HUES64 (cell line): ENCODE results near the gene PRKAR2B.

Experiments
- H3K27ac ChIP-seq: 2 replicates; pipeline ENCODE4 v1.7.0; 2013; ENCODE audit warnings: low read depth, low read length, inconsistent platforms
- H3K27me3 ChIP-seq: 2 replicates; pipeline ENCODE4 v1.6.1; 2013; ENCODE audit warnings: mild to moderate bottlenecking, low read length; ENCODE audit not compliant: insufficient read depth
- H3K36me3 ChIP-seq: 2 replicates; pipeline ENCODE4 v1.6.1; 2013; ENCODE audit warnings: mild to moderate bottlenecking, low read length; ENCODE audit not compliant: insufficient read depth
- H3K4me1 ChIP-seq: 2 replicates; pipeline ENCODE4 v1.6.1; 2013; ENCODE audit warnings: mild to moderate bottlenecking, low read length, moderate library complexity; ENCODE audit not compliant: insufficient read depth
- H3K4me3 ChIP-seq: 2 replicates; pipeline ENCODE4 v1.5.1; 2013; ENCODE audit warnings: mild to moderate bottlenecking, low read length, moderate library complexity
- H3K9ac ChIP-seq: 2 replicates; pipeline ENCODE4 v1.6.1; 2013; ENCODE audit warnings: mild to moderate bottlenecking, low read depth, low read length
- H3K9me3 ChIP-seq: 2 replicates; pipeline ENCODE4 v1.6.1; 2013; ENCODE audit warnings: low read depth, low read length; ENCODE audit not compliant: insufficient read depth
- WGBS: fragments of 150-250, 120-280 bp; methylation state at CpG from one replicate; pipeline ENCODE4 v1.1.7; 2013; ENCODE audit warnings: missing lambda C conversion rate; 5-methylcytosine and 5-hydroxymethylcytosine counted together

Gene PRKAR2B

DNA sequence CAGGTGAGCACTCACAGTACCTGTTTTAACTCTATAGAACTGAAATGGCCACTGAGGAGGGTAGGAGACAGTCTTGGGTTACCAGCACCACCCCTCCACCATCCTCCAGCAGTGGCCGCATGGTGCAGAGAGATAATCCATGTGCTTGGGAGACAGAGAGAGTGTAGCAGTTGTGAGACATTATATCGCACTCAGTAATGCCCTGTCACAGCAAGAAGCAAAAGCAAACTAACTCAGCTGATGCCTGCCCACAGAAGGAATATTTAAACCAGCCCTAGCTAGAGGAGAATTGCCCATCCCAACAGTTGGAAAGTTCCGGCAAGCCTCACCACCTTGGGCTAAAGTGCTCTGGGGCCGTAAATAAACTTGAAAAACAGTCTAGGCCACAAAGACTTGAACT lies 65.5 kb downstream of the PRKAR2B start:
- no peak overlapping the region for H3K27ac ChIP-seq
- H3K4me3 ChIP-seq = no peak overlapping the region
- H3K36me3 ChIP-seq = no peaks in the 10 kb centered on the region
- WGBS = 98% methylated on average over 4 of the region's 4 CpGs
- no peaks in the 10 kb centered on the region for H3K9me3 ChIP-seq
- no peaks in the 10 kb centered on the region for H3K4me1 ChIP-seq
- H3K9ac ChIP-seq = no peak overlapping the region
- H3K27me3 ChIP-seq = no peaks in the 10 kb centered on the region

- Histone ChIP-seq H3K4me1 (no peaks in the 10 kb centered on the region), H3K27ac (no peak overlapping the region), H3K4me3 (no peak overlapping the region), H3K36me3 (no peaks in the 10 kb centered on the region), H3K9me3 (no peaks in the 10 kb centered on the region), H3K9ac (no peak overlapping the region), H3K27me3 (no peaks in the 10 kb centered on the region)
- WGBS = 92% methylated on average over 1 of the region's 1 CpG
These were observed 66.7 kb downstream of the PRKAR2B start for GRCh38 chr7:107111196-107111595.

- Histone ChIP-seq H3K27ac (no peak overlapping the region), H3K36me3 (no peaks in the 10 kb centered on the region), H3K27me3 (no peaks in the 10 kb centered on the region), H3K4me1 (peaks cover 12% of the 10 kb centered on the region; the same call in 1 of the 2 replicates), H3K4me3 (no peak overlapping the region), H3K9me3 (no peaks in the 10 kb centered on the region), H3K9ac (no peak overlapping the region)
- 95% methylated on average over 4 of the region's 5 CpGs for WGBS
These were observed 69.4 kb downstream of the PRKAR2B start for GRCh38 chr7:107113866-107114265.

DNA sequence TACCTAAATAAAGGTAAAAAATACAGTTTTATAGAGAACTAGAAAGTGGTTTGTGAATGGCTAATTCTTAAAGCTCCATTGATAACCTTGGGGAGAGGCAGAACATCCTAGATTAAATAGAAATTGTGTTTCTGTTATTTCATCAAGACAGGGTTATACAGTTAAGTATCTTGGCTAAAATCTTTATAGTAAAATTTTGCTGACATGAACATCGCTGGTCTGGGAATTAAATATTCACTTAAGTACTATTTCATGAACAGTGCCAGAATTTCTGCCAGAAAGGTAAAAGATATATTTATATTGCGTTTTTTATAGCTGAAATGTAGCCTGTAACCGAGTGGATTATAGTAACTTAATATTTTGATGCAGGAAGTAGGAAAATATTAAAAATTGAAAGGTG lies 70.6 kb downstream of the PRKAR2B start:
- H3K27me3 ChIP-seq = no peaks in the 10 kb centered on the region
- H3K4me1 ChIP-seq = peaks cover 12% of the 10 kb centered on the region; the same call in 1 of the 2 replicates
- no peak overlapping the region for H3K4me3 ChIP-seq
- no peaks in the 10 kb centered on the region for H3K36me3 ChIP-seq
- no peaks in the 10 kb centered on the region for H3K9me3 ChIP-seq
- WGBS = 89% methylated on average over 3 of the region's 3 CpGs
- H3K9ac ChIP-seq = no peak overlapping the region
- H3K27ac ChIP-seq = no peak overlapping the region

DNA sequence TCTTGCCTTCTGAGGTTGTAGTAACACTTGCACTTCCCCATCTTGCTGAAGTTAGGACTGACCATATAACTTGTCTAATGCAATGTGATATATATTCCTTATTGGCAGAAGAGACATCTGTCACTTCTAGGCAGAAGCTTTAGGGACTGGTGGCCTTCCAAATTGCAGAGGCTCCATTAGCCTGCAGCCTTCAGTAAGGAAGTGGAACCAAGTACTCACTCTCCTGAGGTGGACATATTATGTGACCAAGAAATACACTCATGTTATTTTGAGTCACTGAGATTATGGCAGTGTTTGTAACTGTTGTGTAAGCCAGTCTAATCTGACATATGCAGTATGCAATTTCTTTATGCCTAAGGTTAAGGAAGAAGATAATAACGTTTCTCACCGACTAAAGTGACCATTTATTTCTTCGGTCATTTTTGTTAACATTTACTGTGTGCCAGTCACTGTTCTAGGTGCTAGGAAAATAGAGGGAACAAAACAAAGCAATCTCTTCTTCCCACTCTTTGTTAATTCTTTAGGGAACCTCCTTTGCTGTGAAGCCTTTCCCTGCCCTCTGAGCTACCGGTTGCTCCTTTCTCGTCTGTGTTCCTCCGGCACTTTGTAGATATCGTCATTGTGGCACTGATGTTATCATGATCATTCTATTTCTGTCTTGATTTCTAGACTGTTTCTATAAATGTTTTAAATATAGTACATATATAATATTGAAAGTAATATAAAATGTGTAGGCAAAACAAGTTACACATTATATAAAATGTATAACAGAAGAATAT lies 71.4 kb downstream of the PRKAR2B start:
- H3K9me3 ChIP-seq = no peaks in the 10 kb centered on the region
- H3K4me3 ChIP-seq = no peak overlapping the region
- H3K27ac ChIP-seq = no peak overlapping the region
- peaks cover 12% of the 10 kb centered on the region; the same call in 1 of the 2 replicates for H3K4me1 ChIP-seq
- no peak overlapping the region for H3K9ac ChIP-seq
- H3K36me3 ChIP-seq = no peaks in the 10 kb centered on the region
- H3K27me3 ChIP-seq = no peaks in the 10 kb centered on the region
- 97% methylated on average over 7 of the region's 7 CpGs for WGBS

DNA sequence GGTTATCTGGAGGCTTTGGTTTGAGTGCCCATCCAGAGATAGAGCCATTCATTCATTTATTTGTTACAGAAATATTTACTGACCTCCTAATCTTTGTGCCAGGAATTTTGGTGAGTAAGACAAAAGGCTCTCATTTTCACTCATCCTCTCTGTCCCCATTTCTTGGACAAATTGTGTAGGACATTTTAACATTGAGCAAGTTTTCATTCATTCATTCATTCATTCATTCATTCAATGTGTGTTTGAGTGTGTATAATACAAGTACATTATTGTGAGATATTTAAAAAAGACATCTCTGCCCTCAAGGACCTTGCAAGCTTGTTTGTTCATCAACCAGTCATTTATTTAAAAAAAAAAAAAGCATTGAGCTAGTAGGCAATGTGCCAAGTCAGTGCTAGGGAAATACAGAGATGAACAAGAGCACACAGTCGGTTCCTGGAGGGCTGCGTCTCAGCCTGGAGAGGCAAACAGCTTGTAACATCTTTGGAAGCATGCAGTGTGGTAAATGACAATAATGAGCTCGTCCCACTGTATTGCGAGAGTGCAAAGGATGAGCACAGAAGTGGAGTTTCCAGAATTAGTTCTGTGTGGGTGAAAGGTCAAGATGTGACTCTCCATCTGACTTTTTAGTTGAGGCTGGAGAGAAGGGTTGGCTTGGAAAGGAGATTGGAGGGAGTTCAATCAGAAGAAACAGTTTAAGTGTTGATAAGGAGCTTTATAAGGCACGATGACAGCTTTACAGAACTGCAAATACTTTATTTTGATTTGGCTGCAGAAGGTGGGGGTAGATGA lies 73.8 kb downstream of the PRKAR2B start:
- H3K9me3 ChIP-seq = no peaks in the 10 kb centered on the region
- no peak overlapping the region for H3K9ac ChIP-seq
- WGBS = 90% methylated on average over 5 of the region's 5 CpGs

GRCh38 chr7:107119376-107120105 lies 75.0 kb downstream of the PRKAR2B start:
- Histone ChIP-seq H3K9me3 (no peaks in the 10 kb centered on the region), H3K9ac (no peak overlapping the region), H3K27me3 (no peaks in the 10 kb centered on the region), H3K4me1 (peaks cover 12% of the 10 kb centered on the region; the same call in 1 of the 2 replicates), H3K36me3 (no peaks in the 10 kb centered on the region), H3K4me3 (no peak overlapping the region), H3K27ac (no peak overlapping the region)
- 92% methylated on average over 6 of the region's 6 CpGs for WGBS

More for the DNA sequence above, 73.8 kb downstream of the PRKAR2B start:
- no peak overlapping the region for H3K4me3 ChIP-seq
- no peaks in the 10 kb centered on the region for H3K36me3 ChIP-seq
- H3K27me3 ChIP-seq = no peaks in the 10 kb centered on the region
- peaks cover 12% of the 10 kb centered on the region; the same call in 1 of the 2 replicates for H3K4me1 ChIP-seq
- H3K27ac ChIP-seq = no peak overlapping the region

DNA sequence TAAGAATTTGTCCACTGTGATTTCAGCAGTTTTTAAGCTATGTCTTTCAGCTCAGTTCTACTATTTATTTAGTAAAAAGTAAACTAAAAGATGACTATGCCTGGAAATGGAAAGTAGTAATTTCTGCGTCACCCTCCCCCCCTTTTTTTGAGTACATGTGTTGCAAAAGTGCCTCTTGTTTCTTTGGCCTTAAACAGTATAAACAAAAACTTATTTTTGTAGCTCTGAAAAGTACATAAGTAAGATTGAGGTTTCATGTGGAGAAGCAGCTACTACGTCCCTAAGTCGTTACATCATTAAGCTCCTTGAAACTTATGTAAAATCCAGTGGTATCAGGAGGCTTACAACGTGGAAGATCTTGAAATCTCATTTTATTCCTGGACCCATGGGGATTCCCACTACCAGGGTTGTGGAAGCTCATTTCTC lies 78.0 kb downstream of the PRKAR2B start:
- H3K36me3 ChIP-seq = no peaks in the 10 kb centered on the region
- H3K27me3 ChIP-seq = no peaks in the 10 kb centered on the region
- H3K9me3 ChIP-seq = no peaks in the 10 kb centered on the region
- WGBS = 52% methylated on average over 3 of the region's 4 CpGs
- no peak overlapping the region for H3K9ac ChIP-seq
- no peak overlapping the region for H3K27ac ChIP-seq
- no peak overlapping the region for H3K4me3 ChIP-seq
- H3K4me1 ChIP-seq = peaks cover 12% of the 10 kb centered on the region; the same call in 1 of the 2 replicates

GRCh38 chr7:107123392-107123791 lies 78.9 kb downstream of the PRKAR2B start:
- Histone ChIP-seq H3K27ac (no peak overlapping the region), H3K27me3 (no peaks in the 10 kb centered on the region), H3K9me3 (no peaks in the 10 kb centered on the region), H3K4me3 (no peak overlapping the region), H3K36me3 (no peaks in the 10 kb centered on the region), H3K4me1 (peaks cover 5% of the 10 kb centered on the region; the same call in 1 of the 2 replicates), H3K9ac (no peak overlapping the region)
- 95% methylated on average over 4 of the region's 4 CpGs for WGBS

GRCh38 chr7:107125475-107125874 lies 81.0 kb downstream of the PRKAR2B start:
- H3K4me1 ChIP-seq = peaks cover under 1% of the 10 kb centered on the region; the same call in 1 of the 2 replicates
- H3K36me3 ChIP-seq = no peaks in the 10 kb centered on the region
- H3K9me3 ChIP-seq = no peaks in the 10 kb centered on the region
- H3K27me3 ChIP-seq = no peaks in the 10 kb centered on the region
- H3K27ac ChIP-seq = no peak overlapping the region
- 88% methylated on average over 5 of the region's 5 CpGs for WGBS
- H3K4me3 ChIP-seq = no peak overlapping the region
- H3K9ac ChIP-seq = no peak overlapping the region

DNA sequence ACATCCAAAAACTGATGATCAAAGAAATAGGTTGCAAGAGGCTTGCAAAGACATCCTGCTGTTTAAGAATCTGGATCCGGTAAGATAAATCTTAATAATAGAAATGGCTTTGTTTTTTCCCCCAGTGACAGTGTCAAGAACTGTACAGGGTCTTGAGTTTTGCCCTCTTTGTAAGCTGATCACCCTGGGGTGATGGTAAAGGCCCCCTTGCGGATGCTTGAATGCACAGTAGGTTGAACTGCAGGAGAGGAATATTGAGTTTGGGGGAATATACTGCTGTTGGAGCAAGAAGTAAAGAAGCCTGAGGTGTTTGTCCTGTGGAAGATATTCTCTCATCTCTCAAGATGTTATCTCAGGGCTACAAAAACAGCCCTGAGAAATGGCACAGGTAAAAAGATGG lies 83.7 kb downstream of the PRKAR2B start:
- WGBS = 91% methylated on average over 2 of the region's 2 CpGs
- Histone ChIP-seq H3K9me3 (no peaks in the 10 kb centered on the region), H3K36me3 (no peaks in the 10 kb centered on the region), H3K27me3 (no peaks in the 10 kb centered on the region), H3K27ac (no peak overlapping the region), H3K4me3 (no peak overlapping the region), H3K4me1 (peaks cover 15% of the 10 kb centered on the region), H3K9ac (no peak overlapping the region)
